PC-9 (cell line): Measurements from ENCODE around the gene UGT1A1. TPM values are rescaled to one million over a fixed set of nuclear protein-coding genes. Genes with fewer than 3 reads are reported as not detected.

Experiments
- Bru-seq: library from RNA; stranded (reverse); fragments of 400-500 nt; gene quantifications from one replicate; lab custom pipeline; 2021; lab: Mats Ljungman, UMichigan
- BruChase-seq, 2 experiments: library from RNA; stranded (reverse); fragments of 400-500 nt; gene quantifications; one replicate each; lab custom pipeline; 2021; lab: Mats Ljungman, UMichigan
- BruUV-seq: library from RNA; stranded (reverse); fragments of 400-500 nt; replicated peaks from 2 replicates; lab custom pipeline; 2021; lab: Mats Ljungman, UMichigan
- CTCF ChIA-PET: fragments of 300-600 bp; sonication (Branson Sonifier 250); formaldehyde crosslinking; loops from one replicate; lab custom pipeline; 2022; ENCODE audit warnings: antibody characterized with exemption; lab: Charles Lee
- POLR2A ChIA-PET: fragments of 300-600 bp; sonication (Branson Sonifier 250); formaldehyde crosslinking; loops from one replicate; lab custom pipeline; 2022; ENCODE audit warnings: antibody characterized with exemption; ENCODE audit not compliant: unreplicated experiment; lab: Charles Lee
- DNase-seq, 2 experiments: peaks; one replicate each; pipeline versions ENCODE4 v3.0.0 to v3.0.0-alpha.2; 2015 to 2022; ENCODE audit warnings: mixed read lengths in 1 of 2
- H2AFZ ChIP-seq: fragments of 200-600 bp; sonication (generic); 2 replicates; pipeline ENCODE4 v1.8.1; 2017; ENCODE audit warnings: antibody characterized with exemption
- H3F3A ChIP-seq: fragments of 200-600 bp; sonication (generic); 2 replicates; pipeline ENCODE4 v1.8.1; 2017; ENCODE audit warnings: antibody characterized with exemption, mild to moderate bottlenecking, low read depth; ENCODE audit not compliant: insufficient read depth
- H3K27ac ChIP-seq: fragments of 200-600 bp; sonication (generic); 2 replicates; pipeline ENCODE4 v1.6.1; 2016; ENCODE audit warnings: mixed run types
- H3K27me3 ChIP-seq: fragments of 200-600 bp; sonication (generic); 2 replicates; pipeline ENCODE4 v1.6.1; 2016; ENCODE audit warnings: low read depth, mixed run types; ENCODE audit not compliant: insufficient read depth
- H3K36me3 ChIP-seq: fragments of 200-600 bp; sonication (generic); 2 replicates; pipeline ENCODE4 v1.6.1; 2016; ENCODE audit warnings: low read depth, mixed run types
- H3K4me1 ChIP-seq: fragments of 200-600 bp; sonication (generic); replicated peaks from 2 replicates; pipeline ENCODE4 v1.6.1; 2016; ENCODE audit warnings: mixed run types; ENCODE audit not compliant: insufficient read depth
- H3K4me2 ChIP-seq: fragments of 200-600 bp; sonication (generic); 2 replicates; pipeline ENCODE4 v1.6.1; 2017; ENCODE audit warnings: mixed run types
- H3K4me3 ChIP-seq: fragments of 200-600 bp; sonication (generic); 2 replicates; pipeline ENCODE4 v1.6.1; 2016; ENCODE audit warnings: mixed run types
- H3K79me2 ChIP-seq: fragments of 200-600 bp; sonication (generic); 2 replicates; pipeline ENCODE4 v1.6.1; 2017; ENCODE audit warnings: low read depth, mixed run types
- H3K9me2 ChIP-seq: fragments of 200-600 bp; sonication (generic); 2 replicates; pipeline ENCODE4 v1.8.1; 2017; ENCODE audit warnings: mild to moderate bottlenecking; ENCODE audit not compliant: insufficient read depth
- H3K9me3 ChIP-seq: fragments of 200-600 bp; sonication (generic); 2 replicates; pipeline ENCODE4 v1.8.1; 2016; ENCODE audit warnings: low read depth; ENCODE audit not compliant: insufficient read depth
- H4K20me1 ChIP-seq: fragments of 200-600 bp; sonication (generic); 2 replicates; pipeline ENCODE4 v1.8.1; 2017; ENCODE audit not compliant: insufficient read depth
- CTCF ChIP-seq: fragments of 200-600 bp; sonication (generic); conservative IDR thresholded peaks from 2 replicates; pipeline ENCODE4 v1.6.1; 2017; ENCODE audit warnings: mixed run types, antibody characterized with exemption, mild to moderate bottlenecking, moderate library complexity
- EZH2 ChIP-seq: fragments of 200-600 bp; sonication (generic); IDR thresholded peaks from 2 replicates; pipeline ENCODE4 v1.8.0; 2017; ENCODE audit warnings: antibody characterized with exemption, low read depth
- intact Hi-C: fragments of 100-400 bp; cut with micrococcal nuclease; formaldehyde crosslinking; loops from one replicate; pipeline ENCODE4 v1.10.0; 2022; ENCODE audit not compliant: unreplicated experiment
- long read RNA-seq: library from polyadenylated mRNA; stranded (forward); transcript quantifications from one replicate; pipeline ENCODE4 v2.0.0, GENCODE V29; 2022
- total RNA-seq: library from RNA; stranded (reverse); gene quantifications from 2 replicates; pipeline ENCODE4 v1.2.3, GENCODE V29; 2021

Gene UGT1A1
- 64.8 and 70.5 TPM in 2 replicates for total RNA-seq
- Bru-seq, nascent RNA: percentile 99 among the genes with signal in this experiment
- BruChase-seq, experiment 1, labeled RNA remaining after a 2-hour chase: percentile 100 among the genes with signal in this experiment
- BruChase-seq, experiment 2, labeled RNA remaining after a 6-hour chase: percentile 98 among the genes with signal in this experiment
- long read RNA-seq, partial matches to known transcripts: 0 of 29 reads
- long read RNA-seq, other reads (novel, unspliced or antisense): 29 of 29 reads

GRCh38 chr2:233760043-233760442 is at the start of gene UGT1A1:
UGT1A1 (plus strand) TSS chr2:233760270; CDS start chr2:233760288, 18 bp downstream.
- H3K9me2 ChIP-seq: no peaks in the 10 kb centered on the region
- peaks cover 60% of the 10 kb centered on the region for H3K36me3 ChIP-seq
- ChIA-PET CTCF (no interaction called here), POLR2A (no interaction called here)
- no TSS peak for BruUV-seq
- H3K4me3 ChIP-seq: no peak within 1 kb of the TSS
- H3K27ac ChIP-seq: 0 out of 2 replicates have a peak within 1 kb of the TSS, but pooled peaks have one; percentile 10
- H3F3A ChIP-seq: peaks cover 74% of the 10 kb centered on the region
- peaks cover 11% of the 10 kb centered on the region; the same call in 1 of the 2 replicates for H3K4me1 ChIP-seq
- peaks cover 64% of the 10 kb centered on the region for H4K20me1 ChIP-seq
- intact Hi-C loops: no loop called here
- no peak for DNase-seq
- H3K9me3 ChIP-seq: no peaks in the 10 kb centered on the region
- H3K27me3 ChIP-seq: no peaks in the 10 kb centered on the region
- H3K79me2 ChIP-seq: peaks cover 93% of the 10 kb centered on the region
- no peak within 1 kb of the TSS for H2AFZ ChIP-seq
- TF ChIP-seq EZH2 (no peak), CTCF (no peak)
- H3K4me2 ChIP-seq: no peak within 1 kb of the TSS

- Histone ChIP-seq H3K27me3 (no peaks in the 10 kb centered on the region), H3K4me2 (no peak overlapping the region), H3K79me2 (peaks cover 100% of the 10 kb centered on the region), H3K27ac (peak overlapping the region; percentile 22; the same call in 1 of the 2 replicates), H3K9me2 (no peaks in the 10 kb centered on the region), H2AFZ (no peak overlapping the region), H3K4me3 (no peak overlapping the region), H3K9me3 (no peaks in the 10 kb centered on the region), H3F3A (peaks cover 78% of the 10 kb centered on the region), H3K4me1 (peaks cover 55% of the 10 kb centered on the region), H3K36me3 (peaks cover 97% of the 10 kb centered on the region), H4K20me1 (peaks cover 12% of the 10 kb centered on the region; the same call in 1 of the 2 replicates)
- DNase-seq: peak; percentile 56 to 80
- intact Hi-C loops: no loop called here
- TF ChIP-seq EZH2: no peak
- TF ChIP-seq CTCF: peak; percentile 96
- BruUV-seq: no TSS peak
- POLR2A ChIA-PET: interaction anchor here (0.5 kb wide), 1 partner anchor 13 kb away, joined by 7 read pairs; no protein-coding TSS in a partner anchor
- CTCF ChIA-PET: interaction anchor here (0.6 kb wide), 2 partner anchors 145 to 463 kb away, joined by 3 read pairs; no protein-coding TSS in a partner anchor
Observed at GRCh38 chr2:233711312-233712008, 48.6 kb upstream of the UGT1A1 start.

- H3K79me2 ChIP-seq: peaks cover 100% of the 10 kb centered on the region
- no peaks in the 10 kb centered on the region for H3K27me3 ChIP-seq
- peak within 1 kb of the TSS; percentile 22; the same call in 1 of the 2 replicates for H3K27ac ChIP-seq
- peaks cover 78% of the 10 kb centered on the region for H3F3A ChIP-seq
- TSS peak; percentile 0 for BruUV-seq
- no peaks in the 10 kb centered on the region for H3K9me3 ChIP-seq
- peaks cover 97% of the 10 kb centered on the region for H3K36me3 ChIP-seq
- CTCF ChIA-PET: interaction anchor here (0.6 to 1.1 kb wide), 2 partner anchors 226 to 430 kb away, joined by 3 read pairs; no protein-coding TSS in a partner anchor
- H2AFZ ChIP-seq: no peak within 1 kb of the TSS
- H3K4me3 ChIP-seq: no peak within 1 kb of the TSS
- TF ChIP-seq CTCF (no peak), EZH2 (no peak)
- POLR2A ChIA-PET: no interaction called here
- DNase-seq: no peak
- H3K9me2 ChIP-seq: no peaks in the 10 kb centered on the region
- intact Hi-C loops: no loop called here
- peaks cover 42% of the 10 kb centered on the region for H3K4me1 ChIP-seq
- H4K20me1 ChIP-seq: peaks cover 8% of the 10 kb centered on the region; the same call in 1 of the 2 replicates
- H3K4me2 ChIP-seq: no peak within 1 kb of the TSS
Observed at GRCh38 chr2:233712611-233713261, 47.3 kb upstream of the UGT1A1 start, which contains the start of gene UGT1A5. UGT1A5 (plus strand) TSS chr2:233712907; CDS start chr2:233712992, 85 bp downstream.
